Calu3 (cell line): ENCODE measurements around the gene SUPT6H. TPM values are rescaled to one million over a fixed set of nuclear protein-coding genes. Genes with fewer than 3 reads are reported as not detected.

Experiments
- BruUV-seq: library from RNA; stranded (reverse); fragments of 400-500 nt; replicated peaks from 2 replicates; lab custom pipeline; 2021; lab: Mats Ljungman, UMichigan
- CTCF ChIA-PET: fragments of 300-600 bp; sonication (Branson Sonifier 250); formaldehyde crosslinking; loops from one replicate; lab custom pipeline; 2022; ENCODE audit warnings: antibody characterized with exemption; lab: Charles Lee
- DNase-seq: peaks from one replicate; pipeline ENCODE4 v3.0.0; 2022
- H3K27ac Mint-ChIP-seq: one replicate; pipeline ENCODE4 v1.8.0; 2022; ENCODE audit warnings: mixed read lengths; ENCODE audit not compliant: unreplicated experiment
- H3K27me3 Mint-ChIP-seq: one replicate; pipeline ENCODE4 v1.8.0; 2022; ENCODE audit warnings: mixed read lengths; ENCODE audit not compliant: unreplicated experiment
- H3K36me3 Mint-ChIP-seq: one replicate; pipeline ENCODE4 v1.8.0; 2022; ENCODE audit warnings: mild to moderate bottlenecking, moderate library complexity, mixed read lengths; ENCODE audit not compliant: insufficient read depth, unreplicated experiment
- H3K4me1 Mint-ChIP-seq: one replicate; pipeline ENCODE4 v1.8.0; 2022; ENCODE audit warnings: mild to moderate bottlenecking, low read depth, mixed read lengths; ENCODE audit not compliant: unreplicated experiment
- H3K4me3 Mint-ChIP-seq: one replicate; pipeline ENCODE4 v1.8.0; 2022; ENCODE audit warnings: mild to moderate bottlenecking, low read depth, moderate library complexity, mixed read lengths; ENCODE audit not compliant: unreplicated experiment
- H3K9me3 Mint-ChIP-seq: one replicate; pipeline ENCODE4 v1.8.0; 2022; ENCODE audit warnings: low read depth, mixed read lengths; ENCODE audit not compliant: unreplicated experiment
- CTCF ChIP-seq: fragments of 200-600 bp; IDR thresholded peaks from one replicate; pipeline ENCODE4 v1.8.0; 2022; ENCODE audit warnings: antibody characterized with exemption; ENCODE audit not compliant: unreplicated experiment
- intact Hi-C: fragments of 100-400 bp; cut with micrococcal nuclease; formaldehyde crosslinking; loops from one replicate; pipeline ENCODE4 v1.10.0; 2022; ENCODE audit not compliant: unreplicated experiment
- total RNA-seq: library from RNA; stranded (reverse); gene quantifications from 2 replicates; pipeline ENCODE4 v1.2.3, GENCODE V29; 2022

The SUPT6H gene
- total RNA-seq, 1 experiment from 2014 or later: 107 TPM

- peaks cover 30% of the 10 kb centered on the region for H3K36me3 Mint-ChIP-seq
- no peak for DNase-seq
- no peak overlapping the region for H3K4me3 Mint-ChIP-seq
- H3K4me1 Mint-ChIP-seq: peaks cover 23% of the 10 kb centered on the region
- no TSS peak for BruUV-seq
- TF ChIP-seq CTCF: no peak
- intact Hi-C loops: no loop called here
- H3K9me3 Mint-ChIP-seq: no peaks in the 10 kb centered on the region
- CTCF ChIA-PET: interaction anchor here (0.6 kb wide), 1 partner anchor 149 kb away, joined by 9 read pairs; no protein-coding TSS in a partner anchor
- no peaks in the 10 kb centered on the region for H3K27me3 Mint-ChIP-seq
- H3K27ac Mint-ChIP-seq: no peak overlapping the region
These were observed 76.0 kb downstream of the SUPT6H start for GRCh38 chr17:28737770-28738679.

- intact Hi-C loops: no loop called here
- CTCF ChIA-PET: interaction anchor here (0.6 kb wide), 1 partner anchor 148 kb away, joined by 9 read pairs; no protein-coding TSS in a partner anchor
- no peak overlapping the region for H3K4me3 Mint-ChIP-seq
These were observed 76.8 kb downstream of the SUPT6H start for GRCh38 chr17:28738680-28739384.

GRCh38 chr17:28740406-28741357 is 78.7 kb downstream of the SUPT6H start:
- Mint-ChIP-seq H3K36me3 (peaks cover 57% of the 10 kb centered on the region), H3K27me3 (no peaks in the 10 kb centered on the region), H3K27ac (no peak overlapping the region), H3K9me3 (no peaks in the 10 kb centered on the region), H3K4me3 (no peak overlapping the region), H3K4me1 (peaks cover 16% of the 10 kb centered on the region)
- DNase-seq: no peak
- BruUV-seq: no TSS peak
- TF ChIP-seq CTCF: no peak
- intact Hi-C loops: no loop called here
- CTCF ChIA-PET: no interaction called here

More at GRCh38 chr17:28738680-28739384, 76.8 kb downstream of the SUPT6H start:
- Mint-ChIP-seq H3K27ac (no peak overlapping the region), H3K27me3 (no peaks in the 10 kb centered on the region), H3K4me1 (peaks cover 18% of the 10 kb centered on the region), H3K36me3 (peaks cover 38% of the 10 kb centered on the region), H3K9me3 (no peaks in the 10 kb centered on the region)
- no peak for TF ChIP-seq CTCF
- BruUV-seq: no TSS peak
- no peak for DNase-seq
